CD1c-positive myeloid dendritic cell (primary cell): ENCODE data around the gene TBX10.
A peak's percentile ranks its signal among the peaks of the same experiment; 100 is the strongest.
"Not testable (repeated sequence)": the region's sequence is repeated elsewhere in the genome, so short reads cannot be mapped to it uniquely, and the experiment has no call there.

Source experiments
- DNase-seq: peaks from one replicate; pipeline ENCODE4 v3.0.0-alpha.2; 2016; ENCODE audit errors: extremely low spot score

TBX10 gene

DNA sequence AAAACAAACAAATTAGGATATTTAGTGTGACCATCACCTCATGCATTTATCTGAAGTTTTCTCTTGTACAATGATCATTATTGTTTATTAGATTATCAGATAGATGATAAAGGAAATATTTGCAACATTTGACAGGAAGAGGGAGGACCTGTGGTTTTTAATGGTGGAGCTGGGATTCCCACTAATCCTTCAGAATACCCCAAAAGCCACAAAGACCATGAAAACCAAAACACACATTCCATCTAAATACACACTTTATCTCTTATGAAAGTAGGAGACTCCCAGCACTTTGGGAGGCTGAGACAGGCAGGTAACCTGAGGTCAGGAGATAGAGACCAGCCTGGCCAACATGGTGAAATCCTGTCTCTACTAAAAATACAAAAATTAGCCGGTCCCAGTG lies 40.4 kb downstream of the TBX10 start:
- no peak for DNase-seq

DNA sequence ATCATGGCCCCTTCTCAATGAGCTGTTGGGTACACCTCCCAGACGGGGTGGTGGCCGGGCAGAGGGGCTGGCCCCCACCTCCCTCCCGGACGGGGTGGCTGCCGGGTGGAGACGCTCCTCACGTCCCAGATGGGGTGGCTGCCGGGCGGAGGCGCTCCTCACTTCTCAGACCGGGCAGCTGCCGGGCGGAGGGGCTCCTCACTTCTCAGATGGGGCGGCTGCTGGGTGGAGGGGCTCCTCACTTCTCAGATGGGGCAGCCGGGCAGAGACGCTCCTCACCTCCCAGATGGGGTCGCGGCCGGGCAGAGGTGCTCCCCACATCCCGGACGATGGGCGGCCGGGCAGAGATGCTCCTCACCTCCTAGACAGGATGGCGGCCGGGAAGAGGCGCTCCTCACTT lies 41.6 kb downstream of the TBX10 start:
- not testable (repeated sequence) for DNase-seq

DNA sequence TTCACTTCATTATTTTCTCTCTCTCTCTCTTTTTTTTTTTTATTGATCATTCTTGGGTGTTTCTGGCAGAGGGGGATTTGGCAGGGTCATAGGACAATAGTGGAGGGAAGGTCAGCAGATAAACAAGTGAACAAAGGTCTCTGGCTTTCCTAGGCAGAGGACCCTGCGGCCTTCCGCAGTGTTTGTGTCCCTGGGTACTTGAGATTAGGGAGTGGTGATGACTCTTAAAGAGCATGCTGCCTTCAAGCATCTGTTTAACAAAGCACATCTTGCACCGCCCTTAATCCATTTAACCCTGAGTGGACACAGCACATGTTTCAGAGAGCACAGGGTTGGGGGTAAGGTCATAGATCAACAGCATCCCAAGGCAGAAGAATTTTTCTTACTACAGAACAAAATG lies 42.1 kb downstream of the TBX10 start:
- DNase-seq, result not testable (repeated sequence)

DNA sequence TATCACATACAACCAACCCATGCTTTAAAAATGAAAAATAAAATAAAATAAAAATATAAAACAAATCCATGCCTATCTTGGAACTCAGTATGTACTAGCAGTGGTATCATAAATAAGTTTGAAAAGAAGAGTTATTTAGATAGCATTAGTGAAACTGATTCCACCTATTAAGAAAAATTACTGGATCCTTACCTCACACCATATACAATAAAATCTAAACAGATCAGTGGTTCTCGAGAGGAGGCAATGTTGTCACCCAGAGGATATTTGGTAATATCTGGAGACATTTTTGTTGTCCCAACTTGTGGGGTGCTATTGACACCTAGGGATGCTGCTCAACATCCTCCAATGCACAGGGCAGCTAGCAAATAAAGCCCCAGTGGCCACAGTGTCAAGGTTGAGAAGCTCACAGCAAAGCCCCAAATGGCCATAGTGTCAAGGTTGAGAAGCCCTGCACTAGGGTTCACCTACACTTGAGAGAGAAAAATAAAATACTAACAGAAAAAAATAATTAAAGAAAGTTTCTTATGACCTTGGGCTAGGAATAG lies 42.7 kb downstream of the TBX10 start:
- DNase-seq, result no peak

DNA sequence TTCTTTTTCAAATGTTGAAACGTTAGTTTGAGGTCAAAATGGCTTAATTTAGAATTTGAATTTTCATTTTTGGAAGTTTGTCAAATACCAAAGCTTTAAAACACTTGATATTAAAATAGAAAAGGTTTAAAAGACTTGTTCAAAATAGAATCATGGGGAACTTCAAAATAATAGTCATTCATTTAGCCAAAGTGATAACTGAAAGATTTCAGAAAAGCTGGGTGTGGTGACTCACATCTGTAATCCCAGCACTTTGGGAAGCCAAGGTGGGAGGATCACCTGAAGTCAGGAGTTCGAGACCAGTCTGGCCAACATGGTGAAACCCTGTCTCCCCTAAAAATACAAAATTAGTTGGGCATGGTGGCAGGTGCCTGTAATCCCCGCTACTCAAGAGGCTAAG lies 45.1 kb downstream of the TBX10 start:
- no peak for DNase-seq

DNA sequence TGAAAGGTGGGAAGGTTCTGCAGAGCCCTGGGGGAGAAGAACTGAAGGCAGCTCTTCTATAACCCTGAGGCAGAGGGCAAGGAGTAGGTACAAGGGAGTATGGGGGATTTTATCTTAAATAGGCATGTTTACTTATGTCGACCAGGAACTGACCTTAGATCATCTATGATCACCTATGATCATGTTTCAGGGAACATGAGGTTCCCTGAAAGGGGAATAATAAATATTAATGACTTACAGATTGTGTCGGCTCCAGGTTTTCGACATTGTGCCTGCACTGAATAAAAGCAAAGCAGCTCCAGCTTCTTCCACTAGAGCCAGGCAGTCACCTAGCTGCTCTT lies 46.0 kb downstream of the TBX10 start:
- DNase-seq, result no peak

DNA sequence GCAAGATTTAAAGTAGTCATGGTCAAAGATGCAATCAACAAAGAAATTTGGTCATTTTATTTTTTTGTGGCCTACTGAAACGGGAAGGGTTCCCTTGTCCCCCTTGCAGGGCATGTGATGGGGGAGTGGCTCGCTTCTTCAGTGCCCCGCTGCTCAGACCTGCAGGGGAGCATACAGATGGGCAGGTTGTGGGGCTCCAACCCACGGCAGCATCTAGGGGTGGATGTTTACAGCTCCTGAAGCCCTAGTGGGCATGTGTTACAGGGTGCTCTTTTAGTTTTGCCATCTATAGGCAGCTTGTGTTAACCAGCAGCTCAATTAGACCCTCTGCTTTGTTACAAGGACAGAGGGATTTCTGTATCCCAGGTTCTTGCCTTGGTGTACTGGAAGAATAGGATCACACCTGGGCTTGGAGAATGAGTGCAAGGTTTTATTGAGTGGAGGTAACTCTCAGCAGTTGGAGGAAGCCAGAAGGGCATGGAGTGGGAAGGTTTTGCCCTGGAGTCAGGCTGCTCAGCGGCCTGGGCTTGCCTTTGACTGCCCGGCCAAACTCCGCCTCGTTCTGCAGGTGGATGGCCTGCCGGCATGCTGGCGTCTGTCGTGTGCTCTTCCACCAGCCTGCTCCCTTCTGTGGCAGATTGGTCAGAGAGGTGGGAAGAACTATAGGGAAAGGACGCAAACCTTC lies 46.5 kb downstream of the TBX10 start:
- no peak for DNase-seq

DNA sequence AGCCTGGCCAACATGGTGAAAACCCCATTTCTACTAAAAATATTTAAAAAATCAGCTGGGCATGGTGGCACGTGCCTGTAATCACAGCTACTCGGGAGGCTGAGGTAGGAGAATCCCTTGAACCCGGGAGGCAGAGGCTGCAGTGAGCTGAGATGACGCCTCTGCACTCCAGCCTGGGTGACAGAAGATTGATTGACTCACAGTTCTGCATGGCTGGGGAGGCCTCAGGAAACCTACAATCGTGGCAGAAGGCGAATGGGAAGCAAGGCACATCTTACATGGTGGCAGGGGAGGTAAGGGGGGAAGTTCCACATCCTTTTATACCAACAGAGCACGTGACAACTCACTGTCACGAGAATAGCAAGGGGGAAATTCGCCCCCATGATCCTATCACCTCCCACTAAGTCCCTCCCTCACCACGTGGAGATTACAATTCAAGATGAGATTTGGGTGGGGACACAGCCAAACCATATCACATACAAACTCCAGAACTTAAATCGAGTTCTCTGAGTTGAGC lies 50.6 kb downstream of the TBX10 start:
- DNase-seq, result peak; percentile 26

DNA sequence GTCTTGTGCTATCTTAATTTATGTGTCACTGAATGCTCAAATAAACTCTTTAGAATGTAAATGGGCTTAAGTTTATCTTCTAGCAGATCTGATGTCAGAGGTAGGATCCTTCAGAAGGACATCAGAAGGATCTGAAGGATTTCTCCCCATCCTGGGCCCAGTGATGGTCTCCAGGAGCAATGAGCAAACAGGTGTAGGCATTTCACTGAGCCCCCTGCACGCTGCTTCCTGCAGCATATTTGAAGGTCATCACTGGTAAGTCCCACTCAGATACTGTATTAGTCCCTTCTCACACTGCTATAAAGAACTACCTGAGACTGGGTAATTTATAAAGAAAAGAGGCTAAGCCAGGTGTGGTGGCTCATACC lies 51.4 kb downstream of the TBX10 start:
- no peak for DNase-seq

DNA sequence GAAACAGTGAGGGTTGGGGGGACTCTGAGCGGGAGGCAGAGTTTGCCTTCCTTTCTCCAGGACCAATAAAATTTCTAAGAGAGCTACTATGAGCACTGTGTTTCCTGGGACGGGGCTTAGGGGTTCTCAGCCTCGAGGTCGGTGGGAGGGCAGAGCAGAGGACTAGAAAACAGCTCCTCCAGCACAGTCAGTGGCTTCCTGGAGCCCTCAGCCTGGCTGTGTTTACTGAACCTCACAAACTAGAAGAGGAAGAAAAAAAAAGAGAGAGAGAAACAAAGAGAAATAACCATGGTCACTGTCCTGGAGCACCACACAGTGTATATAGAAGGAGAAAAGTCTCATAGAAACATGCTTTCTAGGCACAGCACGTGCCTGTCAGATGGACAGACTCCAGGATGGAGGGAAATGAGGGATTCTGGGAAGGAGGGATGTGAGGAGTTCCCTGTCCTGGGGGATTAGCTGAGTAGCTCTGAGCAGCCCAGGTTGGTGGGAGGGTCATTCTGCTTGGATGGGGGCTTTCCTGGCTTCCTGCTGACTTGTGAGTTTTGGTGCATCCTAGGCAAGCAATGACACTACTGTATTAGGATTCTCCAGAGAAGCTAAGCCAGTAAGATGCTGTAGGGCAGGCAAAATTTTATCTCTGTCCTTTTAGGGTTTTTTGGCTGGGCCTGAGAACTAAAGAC lies 52.9 kb downstream of the TBX10 start:
- no peak for DNase-seq

DNA sequence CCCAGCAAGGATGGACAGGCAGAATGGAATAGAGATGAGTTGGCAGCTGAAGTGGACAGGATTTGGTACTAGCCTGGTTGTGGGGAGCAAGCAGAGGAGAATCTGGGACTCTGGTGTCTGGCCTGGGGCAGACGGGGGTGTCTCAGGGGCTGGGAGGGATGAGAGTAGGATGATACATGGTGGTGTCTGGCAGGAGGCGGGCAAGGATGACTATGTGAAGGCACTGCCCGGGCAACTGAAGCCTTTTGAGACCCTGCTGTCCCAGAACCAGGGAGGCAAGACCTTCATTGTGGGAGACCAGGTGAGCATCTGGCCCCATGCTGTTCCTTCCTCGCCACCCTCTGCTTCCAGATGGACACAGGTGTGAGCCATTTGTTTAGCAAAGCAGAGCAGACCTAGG lies 53.7 kb downstream of the TBX10 start:
- no peak for DNase-seq

DNA sequence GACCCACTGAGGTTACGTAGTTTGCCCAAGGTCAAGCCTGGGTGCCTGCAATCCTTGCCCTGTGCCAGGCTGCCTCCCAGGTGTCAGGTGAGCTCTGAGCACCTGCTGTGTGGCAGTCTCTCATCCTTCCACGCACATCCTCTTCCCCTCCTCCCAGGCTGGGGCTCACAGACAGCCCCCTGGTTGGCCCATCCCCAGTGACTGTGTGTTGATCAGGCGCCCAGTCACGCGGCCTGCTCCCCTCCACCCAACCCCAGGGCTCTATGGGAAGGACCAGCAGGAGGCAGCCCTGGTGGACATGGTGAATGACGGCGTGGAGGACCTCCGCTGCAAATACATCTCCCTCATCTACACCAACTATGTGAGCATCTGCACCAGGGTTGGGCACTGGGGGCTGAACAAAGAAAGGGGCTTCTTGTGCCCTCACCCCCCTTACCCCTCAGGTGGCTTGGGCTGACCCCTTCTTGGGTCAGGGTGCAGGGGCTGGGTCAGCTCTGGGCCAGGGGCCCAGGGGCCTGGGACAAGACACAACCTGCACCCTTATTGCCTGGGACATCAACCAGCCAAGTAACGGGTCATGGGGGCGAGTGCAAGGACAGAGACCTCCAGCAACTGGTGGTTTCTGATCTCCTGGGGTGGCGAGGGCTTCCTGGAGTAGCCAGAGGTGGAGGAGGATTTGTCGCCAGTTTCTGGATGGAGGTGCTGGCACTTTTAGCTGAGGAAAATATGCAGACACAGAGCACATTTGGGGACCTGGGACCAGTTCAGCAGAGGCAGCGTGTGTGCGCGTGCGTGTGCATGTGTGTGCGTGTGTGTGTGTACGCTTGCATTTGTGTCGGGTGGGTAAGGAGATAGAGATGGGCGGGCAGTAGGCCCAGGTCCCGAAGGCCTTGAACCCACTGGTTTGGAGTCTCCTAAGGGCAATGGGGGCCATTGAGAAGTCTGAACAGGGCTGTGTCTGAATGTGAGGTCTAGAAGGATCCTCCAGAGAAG lies 54.4 kb downstream of the TBX10 start:
- no peak for DNase-seq

DNA sequence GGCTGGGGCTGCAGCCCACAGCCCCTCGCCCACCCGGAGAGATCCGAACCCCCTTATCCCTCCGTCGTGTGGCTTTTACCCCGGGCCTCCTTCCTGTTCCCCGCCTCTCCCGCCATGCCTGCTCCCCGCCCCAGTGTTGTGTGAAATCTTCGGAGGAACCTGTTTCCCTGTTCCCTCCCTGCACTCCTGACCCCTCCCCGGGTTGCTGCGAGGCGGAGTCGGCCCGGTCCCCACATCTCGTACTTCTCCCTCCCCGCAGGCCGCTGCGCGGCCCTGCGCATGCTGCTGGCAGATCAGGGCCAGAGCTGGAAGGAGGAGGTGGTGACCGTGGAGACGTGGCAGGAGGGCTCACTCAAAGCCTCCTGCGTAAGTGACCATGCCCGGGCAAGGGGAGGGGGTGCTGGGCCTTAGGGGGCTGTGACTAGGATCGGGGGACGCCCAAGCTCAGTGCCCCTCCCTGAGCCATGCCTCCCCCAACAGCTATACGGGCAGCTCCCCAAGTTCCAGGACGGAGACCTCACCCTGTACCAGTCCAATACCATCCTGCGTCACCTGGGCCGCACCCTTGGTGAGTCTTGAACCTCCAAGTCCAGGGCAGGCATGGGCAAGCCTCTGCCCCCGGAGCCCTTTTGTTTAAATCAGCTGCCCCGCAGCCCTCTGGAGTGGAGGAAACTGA lies 55.2 kb downstream of the TBX10 start:
- DNase-seq, result peak; percentile 85

DNA sequence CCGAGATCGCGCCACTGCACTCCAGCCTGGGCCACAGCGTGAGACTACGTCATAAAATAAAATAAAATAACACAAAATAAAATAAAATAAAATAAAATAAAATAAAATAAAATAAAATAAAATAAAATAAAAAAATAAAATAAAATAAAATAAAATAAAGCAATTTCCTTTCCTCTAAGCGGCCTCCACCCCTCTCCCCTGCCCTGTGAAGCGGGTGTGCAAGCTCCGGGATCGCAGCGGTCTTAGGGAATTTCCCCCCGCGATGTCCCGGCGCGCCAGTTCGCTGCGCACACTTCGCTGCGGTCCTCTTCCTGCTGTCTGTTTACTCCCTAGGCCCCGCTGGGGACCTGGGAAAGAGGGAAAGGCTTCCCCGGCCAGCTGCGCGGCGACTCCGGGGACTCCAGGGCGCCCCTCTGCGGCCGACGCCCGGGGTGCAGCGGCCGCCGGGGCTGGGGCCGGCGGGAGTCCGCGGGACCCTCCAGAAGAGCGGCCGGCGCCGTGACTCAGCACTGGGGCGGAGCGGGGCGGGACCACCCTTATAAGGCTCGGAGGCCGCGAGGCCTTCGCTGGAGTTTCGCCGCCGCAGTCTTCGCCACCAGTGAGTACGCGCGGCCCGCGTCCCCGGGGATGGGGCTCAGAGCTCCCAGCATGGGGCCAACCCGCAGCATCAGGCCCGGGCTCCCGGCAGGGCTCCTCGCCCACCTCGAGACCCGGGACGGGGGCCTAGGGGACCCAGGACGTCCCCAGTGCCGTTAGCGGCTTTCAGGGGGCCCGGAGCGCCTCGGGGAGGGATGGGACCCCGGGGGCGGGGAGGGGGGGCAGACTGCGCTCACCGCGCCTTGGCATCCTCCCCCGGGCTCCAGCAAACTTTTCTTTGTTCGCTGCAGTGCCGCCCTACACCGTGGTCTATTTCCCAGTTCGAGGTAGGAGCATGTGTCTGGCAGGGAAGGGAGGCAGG lies 56.0 kb downstream of the TBX10 start, which contains the start of gene GSTP1:
GSTP1 (plus strand) TSS at position 566 of the 958 bp plus-strand sequence; CDS start at position 598, 32 bp downstream.
- DNase-seq, result peak; percentile 87

DNA sequence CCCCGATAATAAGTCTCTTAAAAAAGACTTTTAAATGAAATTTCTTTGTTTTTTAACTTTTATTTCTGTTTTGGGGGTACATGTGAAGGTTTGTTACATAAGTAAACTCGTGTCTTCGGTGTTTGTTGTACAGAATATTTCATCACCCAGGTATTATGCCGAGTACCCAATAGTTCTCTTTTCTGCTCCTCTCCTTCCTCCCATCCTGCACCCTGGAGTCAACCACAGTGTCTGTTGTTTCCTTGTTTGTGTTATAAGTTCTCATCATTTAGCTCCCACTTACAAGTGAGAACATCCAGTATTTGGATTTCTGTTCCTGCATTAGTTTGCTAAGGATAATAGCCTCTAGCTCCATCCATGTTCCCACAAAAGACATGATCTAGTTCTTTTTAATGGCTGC lies 57.6 kb downstream of the TBX10 start:
- no peak for DNase-seq

DNA sequence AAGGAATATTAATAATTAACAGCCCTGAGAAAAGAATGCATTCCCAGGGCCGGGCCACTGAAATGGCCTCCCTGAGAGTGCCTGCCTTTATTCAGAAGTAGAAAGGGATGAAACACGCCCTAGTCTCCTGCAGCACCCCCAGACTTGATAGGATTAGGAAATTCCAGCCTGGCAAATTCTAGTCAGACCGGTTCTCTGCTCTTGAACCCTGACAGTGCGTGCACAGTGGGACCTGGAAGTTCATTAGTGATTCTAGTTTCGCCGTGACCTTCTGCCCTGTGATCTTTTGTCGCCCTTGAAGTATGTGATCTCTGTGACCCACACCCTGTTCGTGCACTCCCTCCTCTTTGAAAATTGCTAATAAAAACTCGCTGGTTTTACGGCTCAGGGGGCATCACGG lies 58.1 kb downstream of the TBX10 start:
- DNase-seq, result no peak
